GM12864 (cell line): Measurements from ENCODE around the gene STC2.
"Not testable (repeated sequence)": the region's sequence is repeated elsewhere in the genome, so short reads cannot be mapped to it uniquely, and the experiment has no call there.

Source experiments
- DNase-seq: peaks from one replicate; pipeline ENCODE4 v3.0.0-alpha.2; 2011; ENCODE audit warnings: low read depth
- H3K4me3 ChIP-seq: 2 replicates; pipeline ENCODE4 v1.5.1; 2011; ENCODE audit warnings: mild to moderate bottlenecking, low read depth, low read length, control low read depth
- TF ChIP-seq, protein P1 (sequence below): IDR thresholded peaks from 2 replicates; pipeline ENCODE4 v1.5.1; 2011; ENCODE audit warnings: low read depth, mild to moderate bottlenecking, moderate library complexity, low read length, control low read depth, inconsistent platforms; ENCODE audit errors: missing control alignments

The STC2 gene, protein sequence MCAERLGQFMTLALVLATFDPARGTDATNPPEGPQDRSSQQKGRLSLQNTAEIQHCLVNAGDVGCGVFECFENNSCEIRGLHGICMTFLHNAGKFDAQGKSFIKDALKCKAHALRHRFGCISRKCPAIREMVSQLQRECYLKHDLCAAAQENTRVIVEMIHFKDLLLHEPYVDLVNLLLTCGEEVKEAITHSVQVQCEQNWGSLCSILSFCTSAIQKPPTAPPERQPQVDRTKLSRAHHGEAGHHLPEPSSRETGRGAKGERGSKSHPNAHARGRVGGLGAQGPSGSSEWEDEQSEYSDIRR

DNA sequence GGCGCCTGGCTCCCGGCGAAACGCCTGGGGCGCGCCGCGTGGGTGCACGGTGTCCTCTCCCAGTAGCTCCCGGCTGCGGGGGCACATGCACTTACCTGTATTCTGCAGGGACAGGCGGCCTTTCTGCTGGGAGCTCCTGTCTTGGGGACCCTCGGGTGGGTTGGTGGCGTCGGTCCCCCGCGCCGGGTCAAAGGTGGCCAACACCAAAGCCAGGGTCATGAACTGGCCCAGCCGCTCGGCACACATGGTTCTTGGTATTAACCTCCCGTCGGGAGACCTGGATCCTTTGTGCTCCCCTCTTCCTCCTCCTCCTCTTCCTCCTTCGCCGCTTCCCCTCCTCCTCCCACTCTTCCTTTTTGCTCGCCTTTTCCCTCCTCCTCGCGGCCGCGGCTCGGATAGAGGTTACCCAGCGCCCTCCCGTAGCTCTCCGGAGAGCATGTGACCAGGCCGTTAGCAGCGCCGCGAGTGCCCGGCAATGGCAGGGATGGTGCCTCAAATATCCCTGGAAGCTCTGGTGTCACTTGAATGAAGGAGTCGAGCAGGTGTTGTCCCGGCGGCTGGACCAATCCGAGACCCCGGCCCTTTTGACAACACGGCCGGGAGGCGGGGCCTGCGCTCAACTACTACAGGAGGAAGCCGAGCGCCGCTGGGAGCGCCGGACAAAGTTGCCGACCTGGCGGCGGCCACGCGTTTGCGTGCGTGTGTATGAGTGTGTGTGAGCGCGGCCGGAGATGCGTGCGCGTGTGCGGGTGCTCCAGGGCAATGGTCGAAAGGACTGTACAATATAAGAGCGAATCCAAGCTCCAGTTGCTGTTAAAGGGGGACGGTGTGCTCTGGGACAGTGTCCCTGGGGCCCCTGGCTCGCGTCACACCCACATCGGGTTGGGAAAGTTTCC, at the start of gene STC2:
Gene STC2, minus strand, starts transcription at position 467 of the 896 bp plus-strand sequence. Its CDS starts 221 bp downstream, at position 246.
- TF ChIP-seq, protein P1, sequence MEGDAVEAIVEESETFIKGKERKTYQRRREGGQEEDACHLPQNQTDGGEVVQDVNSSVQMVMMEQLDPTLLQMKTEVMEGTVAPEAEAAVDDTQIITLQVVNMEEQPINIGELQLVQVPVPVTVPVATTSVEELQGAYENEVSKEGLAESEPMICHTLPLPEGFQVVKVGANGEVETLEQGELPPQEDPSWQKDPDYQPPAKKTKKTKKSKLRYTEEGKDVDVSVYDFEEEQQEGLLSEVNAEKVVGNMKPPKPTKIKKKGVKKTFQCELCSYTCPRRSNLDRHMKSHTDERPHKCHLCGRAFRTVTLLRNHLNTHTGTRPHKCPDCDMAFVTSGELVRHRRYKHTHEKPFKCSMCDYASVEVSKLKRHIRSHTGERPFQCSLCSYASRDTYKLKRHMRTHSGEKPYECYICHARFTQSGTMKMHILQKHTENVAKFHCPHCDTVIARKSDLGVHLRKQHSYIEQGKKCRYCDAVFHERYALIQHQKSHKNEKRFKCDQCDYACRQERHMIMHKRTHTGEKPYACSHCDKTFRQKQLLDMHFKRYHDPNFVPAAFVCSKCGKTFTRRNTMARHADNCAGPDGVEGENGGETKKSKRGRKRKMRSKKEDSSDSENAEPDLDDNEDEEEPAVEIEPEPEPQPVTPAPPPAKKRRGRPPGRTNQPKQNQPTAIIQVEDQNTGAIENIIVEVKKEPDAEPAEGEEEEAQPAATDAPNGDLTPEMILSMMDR: no peak
- H3K4me3 ChIP-seq: peak within 1 kb of the TSS; percentile 66
- DNase-seq: peak; percentile 18

DNA sequence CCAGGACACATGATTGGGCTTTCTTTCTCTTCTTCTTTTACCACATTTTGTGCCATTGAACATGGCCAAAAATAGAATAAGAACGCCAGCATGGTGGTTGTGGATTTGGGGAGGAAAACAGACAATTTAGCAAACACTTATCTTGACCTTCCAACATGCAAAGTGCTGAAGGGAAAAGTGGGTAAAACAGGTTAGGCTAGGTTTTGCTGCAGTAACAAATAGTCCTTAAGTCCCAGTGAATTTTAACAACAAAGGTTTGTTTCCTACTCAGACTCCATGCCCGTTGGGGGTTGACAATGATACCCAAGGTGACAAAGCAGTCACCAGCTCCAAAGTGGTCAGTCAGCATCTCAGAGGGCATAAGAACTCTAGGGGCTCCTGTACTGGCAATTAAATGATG, 43.2 kb upstream of the STC2 start:
- no peak overlapping the region for H3K4me3 ChIP-seq

DNA sequence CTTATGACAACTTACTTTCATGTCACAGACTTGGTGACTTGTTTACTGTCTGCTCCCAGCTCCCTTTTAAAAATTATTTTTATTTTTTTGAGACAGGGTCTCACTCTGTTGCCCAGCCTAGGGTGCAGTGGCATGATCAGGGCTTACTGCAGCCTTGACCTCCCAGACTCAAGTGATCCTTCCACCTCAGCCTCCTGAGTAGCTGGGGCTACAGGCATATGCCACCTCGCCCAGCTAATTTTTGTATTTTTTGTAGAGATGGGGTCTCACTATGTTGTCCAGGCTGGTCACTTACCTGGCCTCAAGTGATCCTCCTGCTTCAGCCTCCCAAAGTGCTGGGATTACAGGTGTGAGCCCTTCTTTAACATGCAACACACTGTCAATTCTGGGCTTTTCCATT, 35.2 kb upstream of the STC2 start:
- not testable (repeated sequence) for DNase-seq, H3K4me3 ChIP-seq

More for the DNA sequence above, 43.2 kb upstream of the STC2 start:
- no peak for DNase-seq
- TF ChIP-seq, protein P1: no peak

DNA sequence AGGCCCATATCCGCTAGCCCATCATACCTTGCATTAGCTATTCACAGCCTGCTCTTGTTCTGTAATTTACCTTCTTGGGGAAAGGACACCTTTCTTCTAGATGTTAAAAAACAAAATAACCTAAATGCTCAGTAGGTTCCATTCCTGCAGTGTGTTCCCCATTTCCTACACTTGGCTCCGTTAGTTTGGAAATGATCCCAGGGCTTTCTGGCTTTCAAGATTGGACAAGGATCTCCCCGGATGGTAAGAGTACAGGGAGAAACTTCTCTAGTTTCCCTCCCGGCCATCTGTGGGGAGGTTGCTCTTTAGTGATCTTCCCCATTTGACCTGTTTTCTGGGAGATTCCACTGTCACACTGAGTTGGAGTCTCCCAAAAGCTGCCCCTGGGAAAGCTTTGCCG, 27.3 kb upstream of the STC2 start:
- no peak for DNase-seq
- H3K4me3 ChIP-seq: no peak overlapping the region
- TF ChIP-seq, protein P1: no peak

DNA sequence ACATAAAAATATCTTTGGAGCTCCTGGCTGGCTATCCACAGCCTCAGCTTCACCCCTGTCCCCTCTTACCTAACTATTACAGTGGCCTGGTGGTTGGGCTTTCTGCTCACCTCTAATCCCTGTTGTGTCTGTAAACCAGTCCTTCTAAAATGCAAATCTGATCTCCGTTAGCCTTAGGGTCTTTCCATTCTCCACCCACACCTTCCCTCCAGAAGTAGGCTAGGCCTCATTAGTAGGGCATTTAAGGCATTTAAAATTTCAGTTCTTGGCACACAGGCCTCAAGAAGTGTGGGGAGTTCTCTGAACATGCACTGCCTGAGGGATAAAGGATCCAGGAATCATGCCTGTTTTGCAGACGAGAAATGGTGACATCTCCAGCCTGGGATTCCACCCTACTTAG, 26.4 kb upstream of the STC2 start:
- TF ChIP-seq, protein P1: no peak
- no peak overlapping the region for H3K4me3 ChIP-seq
- no peak for DNase-seq

DNA sequence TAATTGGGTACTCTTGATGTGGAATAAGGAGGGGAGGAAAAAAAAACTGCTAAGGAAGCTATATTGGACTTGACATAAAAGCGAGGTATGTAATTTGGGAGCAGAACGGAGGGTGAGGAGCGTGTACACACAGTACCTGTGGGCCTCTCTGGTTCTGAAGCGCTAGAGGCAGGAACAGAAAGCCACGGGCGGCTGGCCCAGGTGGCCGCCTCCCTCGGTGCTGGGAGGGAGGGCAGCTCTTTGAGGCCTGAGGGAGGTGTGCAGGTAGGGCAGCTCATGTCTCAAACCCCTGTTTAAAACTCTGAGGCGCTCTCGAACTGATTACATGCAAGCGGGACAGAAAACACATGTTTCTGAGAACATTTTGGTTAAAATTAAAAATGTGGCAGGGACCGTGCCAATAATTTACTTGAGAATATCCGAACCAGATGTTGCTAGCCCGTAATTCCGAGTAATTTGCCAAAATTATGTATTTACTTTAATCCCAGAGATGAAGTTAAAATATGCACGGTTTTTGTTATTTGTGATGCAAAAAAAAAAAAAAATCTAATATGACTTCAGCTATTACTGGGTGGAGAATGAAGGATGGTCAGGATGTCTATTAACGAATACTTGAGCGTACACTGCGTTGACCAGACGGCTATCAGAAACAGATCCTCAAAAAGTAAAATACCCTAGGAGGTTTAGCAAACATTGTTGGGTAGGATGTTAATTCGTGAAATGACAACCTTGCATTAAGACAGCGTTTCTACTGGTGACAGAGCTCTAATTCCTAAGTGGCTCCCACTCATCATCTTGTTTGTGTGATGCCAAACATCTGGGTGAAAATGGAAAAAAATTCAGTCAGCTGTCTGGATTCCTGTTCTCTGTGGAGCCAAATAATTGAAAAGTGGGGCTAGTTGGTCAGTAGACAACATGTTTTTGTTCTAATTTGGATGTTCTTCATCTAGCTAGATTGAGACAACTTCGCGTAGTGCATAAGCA, 24.4 kb upstream of the STC2 start:
- TF ChIP-seq, protein P1: no peak
- H3K4me3 ChIP-seq: no peak overlapping the region
- DNase-seq: no peak
